H1 (cell line): Measurements from ENCODE around the gene ZNF135. TPM values are rescaled to one million over a fixed set of nuclear protein-coding genes. Genes with fewer than 3 reads are reported as not detected.

Experiments
- CTCF ChIA-PET: fragments of 300-600 bp; sonication (Branson Sonifier 250); formaldehyde crosslinking; loops from one replicate; lab custom pipeline; 2021; ENCODE audit not compliant: partially characterized antibody; lab: Charles Lee
- POLR2A ChIA-PET: fragments of 300-600 bp; sonication (Branson Sonifier 250); formaldehyde crosslinking; loops from one replicate; lab custom pipeline; 2021; ENCODE audit warnings: inconsistent platforms; ENCODE audit not compliant: partially characterized antibody; lab: Charles Lee
- DNase-seq, 2 experiments: peaks; one replicate each; pipeline versions ENCODE4 v3.0.0 to v3.0.0-alpha.2; 2010 to 2022; ENCODE audit warnings: low spot score in 2 of 2, low read depth in 1 of 2, mixed read lengths in 1 of 2
- FAIRE-seq: peaks from 2 replicates; lab custom pipeline; 2011; peaks lifted over from hg19 to GRCh38; lab: Jason Lieb, UNC
- H2AFZ ChIP-seq: 2 replicates; pipeline ENCODE4 v1.8.1; 2012; ENCODE audit warnings: low read length, inconsistent platforms
- H2AK5ac ChIP-seq: 2 replicates; pipeline ENCODE4 v1.6.1; 2013; ENCODE audit warnings: low read depth, low read length
- H2BK120ac ChIP-seq: replicated peaks from 2 replicates; pipeline ENCODE3; 2013; ENCODE audit warnings: low read depth, low read length, inconsistent platforms
- H2BK12ac ChIP-seq: 2 replicates; pipeline ENCODE4 v1.6.1; 2013; ENCODE audit warnings: low read depth, low read length
- H2BK15ac ChIP-seq: 2 replicates; pipeline ENCODE4 v1.6.1; 2013; ENCODE audit warnings: low read length
- H2BK20ac ChIP-seq: 2 replicates; pipeline ENCODE4 v1.6.1; 2013; ENCODE audit warnings: low read length
- H2BK5ac ChIP-seq: 2 replicates; pipeline ENCODE4 v1.6.1; 2013; ENCODE audit warnings: low read depth, low read length
- H3K14ac ChIP-seq: 2 replicates; pipeline ENCODE4 v1.6.1; 2013; ENCODE audit warnings: inconsistent platforms; ENCODE audit not compliant: insufficient read length
- H3K18ac ChIP-seq: 2 replicates; pipeline ENCODE4 v1.6.1; 2013; ENCODE audit warnings: low read length; ENCODE audit errors: extremely low read depth
- H3K23ac ChIP-seq: 2 replicates; pipeline ENCODE4 v1.6.1; 2013; ENCODE audit warnings: inconsistent platforms; ENCODE audit not compliant: insufficient read length
- H3K23me2 ChIP-seq: 2 replicates; pipeline ENCODE4 v1.6.1; 2013; ENCODE audit warnings: low read depth, low read length
- H3K27ac ChIP-seq: 2 replicates; pipeline ENCODE4 v1.6.1; 2011; ENCODE audit warnings: low read depth, low read length, inconsistent platforms
- H3K27me3 ChIP-seq, 4 experiments: replicated peaks in 1 of 4; 1 replicate in 1 of 4; 2 replicates in 3 of 4; pipeline versions ENCODE4 v1.6.1 to v1.8.1; 2011 to 2013; ENCODE audit warnings: low read length in 3 of 4, mild to moderate bottlenecking in 3 of 4, inconsistent platforms in 2 of 4, mixed read lengths in 2 of 4, moderate library complexity in 1 of 4; ENCODE audit not compliant: control insufficient read depth in 3 of 4, insufficient read depth in 3 of 4; ENCODE audit errors: extremely low read depth in 1 of 4
- H3K36me3 ChIP-seq, 4 experiments: 2 replicates each; pipeline versions ENCODE4 v1.6.1 to v1.8.1; 2011 to 2013; ENCODE audit warnings: mild to moderate bottlenecking in 4 of 4, low read length in 3 of 4, moderate library complexity in 2 of 4, control low read depth in 1 of 4, inconsistent platforms in 1 of 4; ENCODE audit not compliant: insufficient read depth in 4 of 4, control insufficient read depth in 2 of 4
- H3K4ac ChIP-seq: replicated peaks from 2 replicates; pipeline ENCODE3; 2013; ENCODE audit warnings: low read length, low read depth, mixed read lengths, inconsistent platforms; ENCODE audit not compliant: insufficient read length
- H3K4me1 ChIP-seq, 4 experiments: replicated peaks in 1 of 4; 1 replicate in 1 of 4; 2 replicates in 3 of 4; pipeline versions ENCODE4 v1.6.1 to v1.8.1; 2011 to 2013; ENCODE audit warnings: low read length in 3 of 4, inconsistent platforms in 2 of 4, mixed read lengths in 1 of 4; ENCODE audit not compliant: insufficient read depth in 4 of 4, control insufficient read depth in 3 of 4
- H3K4me2 ChIP-seq, 2 experiments: 2 replicates each; pipeline versions ENCODE4 v1.6.1 to v1.8.1; 2011 to 2013; ENCODE audit warnings: low read depth in 2 of 2, low read length in 2 of 2, control low read depth in 1 of 2, inconsistent platforms in 1 of 2, mild to moderate bottlenecking in 1 of 2; ENCODE audit not compliant: insufficient read depth in 1 of 2
- H3K4me3 ChIP-seq, 4 experiments: fragments of 200-600, 300-600 bp in 1 of 4; sonication (generic), shearing (Covaris generic), sonication (Bioruptor Twin) in 1 of 4; 2 replicates each; pipeline versions ENCODE4 v1.5.1 to v1.8.1; 2011 to 2016; ENCODE audit warnings: low read length in 4 of 4, low read depth in 3 of 4, control low read depth in 2 of 4, inconsistent platforms in 2 of 4, mild to moderate bottlenecking in 2 of 4, mixed read lengths in 1 of 4, moderate library complexity in 1 of 4; ENCODE audit not compliant: insufficient read depth in 2 of 4; ENCODE audit errors: extremely low read depth in 1 of 4
- H3K56ac ChIP-seq: replicated peaks from 2 replicates; pipeline ENCODE3; 2013; ENCODE audit warnings: low read depth, mild to moderate bottlenecking, mixed read lengths, low read length, inconsistent platforms; ENCODE audit not compliant: insufficient read length
- H3K79me1 ChIP-seq: 2 replicates; pipeline ENCODE4 v1.6.1; 2013; ENCODE audit warnings: low read depth, low read length, control low read depth
- H3K79me2 ChIP-seq, 2 experiments: 2 replicates each; pipeline versions ENCODE4 v1.6.1 to v1.8.1; 2012 to 2013; ENCODE audit warnings: low read length in 2 of 2, mild to moderate bottlenecking in 2 of 2, inconsistent platforms in 1 of 2; ENCODE audit not compliant: insufficient read depth in 2 of 2, control insufficient read depth in 1 of 2
- H3K9ac ChIP-seq, 4 experiments: replicated peaks in 1 of 4; 1 replicate in 1 of 4; 2 replicates in 3 of 4; pipeline versions ENCODE4 v1.6.1 to v1.8.1; 2011 to 2013; ENCODE audit warnings: low read depth in 3 of 4, low read length in 3 of 4, control low read depth in 2 of 4, mild to moderate bottlenecking in 2 of 4, moderate library complexity in 2 of 4, inconsistent platforms in 1 of 4; ENCODE audit errors: extremely low read depth in 1 of 4
- H3K9me3 ChIP-seq, 2 experiments: 2 replicates each; pipeline versions ENCODE4 v1.6.1 to v1.8.1; 2012 to 2013; ENCODE audit warnings: mild to moderate bottlenecking in 2 of 2, moderate library complexity in 2 of 2, control low read depth in 1 of 2, inconsistent platforms in 1 of 2, low read depth in 1 of 2, low read length in 1 of 2, mixed read lengths in 1 of 2; ENCODE audit not compliant: insufficient read depth in 2 of 2
- H4K20me1 ChIP-seq, 2 experiments: replicated peaks in 1 of 2; 2 replicates each; pipeline versions ENCODE3 to v1.8.1; 2011 to 2013; ENCODE audit warnings: inconsistent platforms in 2 of 2, low read length in 2 of 2, mild to moderate bottlenecking in 1 of 2; ENCODE audit not compliant: insufficient read depth in 2 of 2, control insufficient read depth in 1 of 2
- H4K5ac ChIP-seq: 2 replicates; pipeline ENCODE4 v1.6.1; 2013; ENCODE audit warnings: low read length, low read depth, mixed read lengths, inconsistent platforms; ENCODE audit not compliant: insufficient read length
- H4K8ac ChIP-seq: 2 replicates; pipeline ENCODE4 v1.8.0; 2013; ENCODE audit warnings: mild to moderate bottlenecking, moderate library complexity, low read length, inconsistent platforms; ENCODE audit not compliant: insufficient read depth; ENCODE audit errors: extremely low read depth
- H4K91ac ChIP-seq: replicated peaks from 2 replicates; pipeline ENCODE3; 2013; ENCODE audit warnings: low read length, mixed read lengths, inconsistent platforms; ENCODE audit not compliant: insufficient read length
- ASH2L ChIP-seq: fragments of 200-600, 300-600 bp; sonication (generic); IDR thresholded peaks from one replicate; pipeline ENCODE4 v1.7.1; 2017; ENCODE audit warnings: low read length
- BCL11A ChIP-seq, 2 experiments: IDR thresholded peaks; one replicate each; pipeline ENCODE4 v1.6.1; 2011; ENCODE audit warnings: low read depth in 2 of 2, low read length in 2 of 2, mild to moderate bottlenecking in 2 of 2
- EZH2 ChIP-seq: fragments of 200-600 bp; sonication (generic); IDR thresholded peaks from 2 replicates; pipeline ENCODE4 v1.7.1; 2012; ENCODE audit warnings: low read depth, mild to moderate bottlenecking, moderate library complexity, low read length, inconsistent platforms; ENCODE audit not compliant: severe bottlenecking
- KDM4A ChIP-seq: IDR thresholded peaks from one replicate; pipeline ENCODE4 v1.7.1; 2012; ENCODE audit warnings: low read depth, mild to moderate bottlenecking, moderate library complexity, low read length, inconsistent platforms; ENCODE audit not compliant: severe bottlenecking
- KDM5A ChIP-seq: fragments of 200-600 bp; IDR thresholded peaks from 2 replicates; pipeline ENCODE4 v1.7.1; 2012; ENCODE audit warnings: mild to moderate bottlenecking, low read length, inconsistent platforms, mixed read lengths
- POLR2A ChIP-seq, 2 experiments: IDR thresholded peaks; 1 replicate in 1 of 2; 2 replicates in 1 of 2; pipeline ENCODE4 v1.6.1; 2011; ENCODE audit warnings: low read depth in 2 of 2, low read length in 2 of 2, mild to moderate bottlenecking in 2 of 2; ENCODE audit errors: control extremely low read depth in 1 of 2
- RAD21 ChIP-seq, 2 experiments: IDR thresholded peaks in 1 of 2; conservative IDR thresholded peaks in 1 of 2; 2 replicates each; pipeline ENCODE4 v1.6.1; 2011; ENCODE audit warnings: low read depth in 2 of 2, low read length in 2 of 2, improper control_type of control experiment in 1 of 2, inconsistent platforms in 1 of 2, mild to moderate bottlenecking in 1 of 2, moderate library complexity in 1 of 2
- RFX5 ChIP-seq: IDR thresholded peaks from 2 replicates; pipeline ENCODE4 v1.6.1; 2011; ENCODE audit warnings: low read depth, low read length, improper control_type of control experiment, borderline replicate concordance
- RXRA ChIP-seq: IDR thresholded peaks from 2 replicates; pipeline ENCODE4 v1.6.1; 2011; ENCODE audit warnings: low read depth, mild to moderate bottlenecking, low read length, moderate library complexity; ENCODE audit not compliant: insufficient read depth
- SAP30 ChIP-seq: fragments of 300-600 bp; sonication (generic); IDR thresholded peaks from 2 replicates; pipeline ENCODE4 v1.7.1; 2012; ENCODE audit warnings: low read length, moderate library complexity, mild to moderate bottlenecking, inconsistent platforms; ENCODE audit not compliant: insufficient read depth, insufficient replicate concordance
- SIN3A ChIP-seq, 2 experiments: IDR thresholded peaks in 1 of 2; conservative IDR thresholded peaks in 1 of 2; 2 replicates each; pipeline ENCODE4 v1.6.1; 2011 to 2012; ENCODE audit warnings: low read length in 2 of 2, improper control_type of control experiment in 1 of 2, low read depth in 1 of 2, mild to moderate bottlenecking in 1 of 2
- SP1 ChIP-seq: IDR thresholded peaks from 2 replicates; pipeline ENCODE4 v1.6.1; 2011; ENCODE audit warnings: low read depth, low read length
- SP2 ChIP-seq: IDR thresholded peaks from 2 replicates; pipeline ENCODE4 v1.6.1; 2012; ENCODE audit warnings: mild to moderate bottlenecking, low read length, inconsistent platforms
- TAF1 ChIP-seq: IDR thresholded peaks from 2 replicates; pipeline ENCODE4 v1.6.1; 2011; ENCODE audit warnings: mild to moderate bottlenecking, low read depth, low read length
- WGBS, 2 experiments: shearing (Covaris generic) in 1 of 2; methylation state at CpG; one replicate each; pipeline versions ENCODE4 v1.1.6 to v1.1.7; 2013 to 2015; ENCODE audit warnings: low lambda C conversion rate in 2 of 2, mixed read lengths in 2 of 2, inconsistent platforms in 1 of 2, low coverage in 1 of 2, missing lambda C conversion rate in 1 of 2; ENCODE audit not compliant: insufficient replicate concordance in 2 of 2, insufficient coverage in 1 of 2, insufficient read length in 1 of 2; ENCODE audit errors: extremely low coverage in 1 of 2, missing lambda C conversion rate in 1 of 2; 5-methylcytosine and 5-hydroxymethylcytosine counted together
- polyA plus RNA-seq, 7 experiments: library from polyadenylated mRNA; depleted of rRNA in 3 of 7; stranded (reverse) in 5 of 7; unstranded in 2 of 7; fragments of >200 nt in 5 of 7; fragments of 200-250 nt in 2 of 7; gene quantifications; 1 replicate in 5 of 7; 2 replicates in 1 of 7; 4 replicates in 1 of 7; pipeline versions ENCODE4 v1.2.1 to v1.2.3, GENCODE V29; 2011 to 2013; ENCODE audit warnings: missing spikeins in 2 of 7, mixed read lengths in 2 of 7
- total RNA-seq: library from RNA; stranded (reverse); fragmentation: NEBNext Ultra II Directional; extraction: Animal tissue kit (Norgen Biotek cat#: 25700); gene quantifications from 2 replicates; pipeline ENCODE4 v1.2.1, GENCODE V29; 2021

ZNF135 gene
- total and polyA plus RNA-seq, 2 of the 8 experiments (the other 6 are each of a cell fraction or from before 2014, with no cell fraction given) = 5.2 to 7.9 TPM

GRCh38 chr19:58022283-58022660 lies 36.8 kb upstream of the ZNF135 start:
- no peak overlapping the region for H3K4me3 ChIP-seq
- FAIRE-seq (no peak), DNase-seq (no peak)
- no peaks in the 10 kb centered on the region for H3K79me2 ChIP-seq
- POLR2A ChIA-PET = interaction anchor here (0.8 to 3.4 kb wide), 12 partner anchors 12 to 161 kb away, joined by 3 to 18 read pairs (median 6); partner anchors contain the start of genes ZNF418 and ZNF606
- H2BK12ac ChIP-seq = no peak overlapping the region
- no peaks in the 10 kb centered on the region for H4K20me1 ChIP-seq
- H3K4ac ChIP-seq = no peak overlapping the region
- H3K9me3 ChIP-seq = peaks cover 11 to 31% of the 10 kb centered on the region in 2 experiments; a peak in 3 of 4 replicates
- no peak overlapping the region for H3K27ac ChIP-seq
- H4K8ac ChIP-seq = peak overlapping the region; percentile 89; the same call in 1 of the 2 replicates
- H3K79me1 ChIP-seq = no peaks in the 10 kb centered on the region
- peak overlapping the region; percentile 74 for H4K91ac ChIP-seq
- no peak overlapping the region for H3K23ac ChIP-seq
- no peaks in the 10 kb centered on the region; a peak in 3 of 7 replicates for H3K27me3 ChIP-seq
- H3K36me3 ChIP-seq = no peaks in the 10 kb centered on the region
- H2BK20ac ChIP-seq = no peak overlapping the region
- H3K56ac ChIP-seq = no peak overlapping the region
- H3K4me1 ChIP-seq = no peaks in the 10 kb centered on the region
- no peak overlapping the region for H3K9ac ChIP-seq
- H4K5ac ChIP-seq = peak overlapping the region; percentile 55
- no peak overlapping the region for H2AK5ac ChIP-seq
- no peak overlapping the region; the same call in 1 of the 2 replicates for H2BK5ac ChIP-seq
- WGBS, 2 experiments = 81% methylated on average over 4 of the region's 4 CpGs; no CpG with 5 or more reads in 1 of the 2 experiments
- H3K4me2 ChIP-seq = no peak overlapping the region
- H2BK15ac ChIP-seq = no peak overlapping the region
- no peak overlapping the region for H3K18ac ChIP-seq
- H2BK120ac ChIP-seq = no peak overlapping the region
- H2AFZ ChIP-seq = 0 out of 2 replicates have a peak overlapping the region, but pooled peaks have one; percentile 36
- CTCF ChIA-PET = interaction anchor here (0.5 to 4.0 kb wide), 26 partner anchors 8 to 161 kb away, joined by 3 to 34 read pairs (median 3); partner anchors contain the start of gene ZNF135
- H3K23me2 ChIP-seq = no peaks in the 10 kb centered on the region
- H3K14ac ChIP-seq = no peak overlapping the region
- no peak for TF ChIP-seq ASH2L
- TF ChIP-seq RAD21 (IDR thresholded peaks at IDR 0.05 in 1 of 2, conservative IDR thresholded peaks at IDR 0.05 in 1 of 2; ENCODE audit: low read depth in 2 of 2, low read length in 2 of 2) = no peak
- TF ChIP-seq EZH2 = no peak
- TF ChIP-seq SAP30 = no peak
- no peak for TF ChIP-seq TAF1
- TF ChIP-seq POLR2A (IDR thresholded peaks at IDR 0.05; ENCODE audit: control extremely low read depth in 1 of 2, low read depth in 2 of 2, low read length in 2 of 2) = no peak
- no peak for TF ChIP-seq SP2
- TF ChIP-seq SP1 = no peak
- no peak for TF ChIP-seq KDM4A
- no peak for TF ChIP-seq RFX5
- TF ChIP-seq RXRA = no peak
- TF ChIP-seq BCL11A (IDR thresholded peaks at IDR 0.05; ENCODE audit: low read depth in 2 of 2, low read length in 2 of 2) = no peak
- TF ChIP-seq KDM5A = no peak
- no peak for TF ChIP-seq SIN3A (conservative IDR thresholded peaks at IDR 0.05 in 1 of 2, IDR thresholded peaks at IDR 0.05 in 1 of 2; ENCODE audit: low read depth in 1 of 2, low read length in 2 of 2)
